SK-N-SH treated with all-trans-retinoic acid at 6 μM for 48 hours (cell line): Measurements from ENCODE around the gene LAMA3.

Experiments used
- ATAC-seq: fragments of 200-7000 bp; cut with Tn5 transposase; 3 replicates; pipeline ENCODE4 v1.9.1; 2020; ENCODE audit warnings: mild to moderate bottlenecking, moderate library complexity
- BACH2 ChIP-seq: fragments of 250-450 bp; sonication (Bioruptor Pico); IDR thresholded peaks from 2 replicates; pipeline ENCODE4 v1.9.0; 2021; ENCODE audit warnings: mild to moderate bottlenecking, borderline replicate concordance
- CREB5 ChIP-seq: fragments of 250-450 bp; sonication (Bioruptor Pico); IDR thresholded peaks from 2 replicates; pipeline ENCODE4 v1.5.1; 2020; ENCODE audit warnings: low read depth, mild to moderate bottlenecking, moderate library complexity
- CSRNP3 ChIP-seq: fragments of 250-450 bp; sonication (Bioruptor Pico); IDR thresholded peaks from 2 replicates; pipeline ENCODE4 v1.5.1; 2021; ENCODE audit warnings: mild to moderate bottlenecking, moderate library complexity
- ESRRG ChIP-seq: fragments of 250-450 bp; sonication (Bioruptor Pico); IDR thresholded peaks from 2 replicates; pipeline ENCODE4 v1.6.1; 2021; ENCODE audit warnings: mild to moderate bottlenecking
- GLIS3 ChIP-seq: fragments of 250-450 bp; sonication (Bioruptor Pico); IDR thresholded peaks from 2 replicates; pipeline ENCODE4 v1.5.0; 2020; ENCODE audit warnings: mild to moderate bottlenecking, moderate library complexity
- ISL1 ChIP-seq: fragments of 250-450 bp; sonication (Bioruptor Pico); IDR thresholded peaks from 2 replicates; pipeline ENCODE4 v2.1.2; 2022; ENCODE audit warnings: mild to moderate bottlenecking, moderate library complexity
- OSR1 ChIP-seq: fragments of 250-450 bp; sonication (Bioruptor Pico); IDR thresholded peaks from 2 replicates; pipeline ENCODE4 v1.8.0; 2022; ENCODE audit warnings: moderate library complexity, mild to moderate bottlenecking, inconsistent platforms
- PATZ1 ChIP-seq: fragments of 250-450 bp; sonication (Bioruptor Pico); IDR thresholded peaks from 2 replicates; pipeline ENCODE4 v1.8.0; 2020; ENCODE audit warnings: mild to moderate bottlenecking, moderate library complexity, borderline replicate concordance
- POU6F1 ChIP-seq: fragments of 250-450 bp; sonication (Bioruptor Pico); IDR thresholded peaks from 2 replicates; pipeline ENCODE4 v1.8.0; 2021; ENCODE audit warnings: low read depth, mild to moderate bottlenecking, moderate library complexity, borderline replicate concordance
- PPARA ChIP-seq: fragments of 250-450 bp; sonication (Bioruptor Pico); IDR thresholded peaks from 2 replicates; pipeline ENCODE4 v1.5.0; 2020; ENCODE audit warnings: mild to moderate bottlenecking, borderline replicate concordance
- RARB ChIP-seq: fragments of 250-450 bp; sonication (Bioruptor Pico); IDR thresholded peaks from 2 replicates; pipeline ENCODE4 v1.8.0; 2021; ENCODE audit warnings: mild to moderate bottlenecking, moderate library complexity
- ZC3H10 ChIP-seq: fragments of 250-450 bp; sonication (Bioruptor Pico); IDR thresholded peaks from 2 replicates; pipeline ENCODE4 v1.5.1; 2021; ENCODE audit warnings: mild to moderate bottlenecking, moderate library complexity
- ZFP3 ChIP-seq: fragments of 250-450 bp; sonication (Bioruptor Pico); IDR thresholded peaks from 2 replicates; pipeline ENCODE4 v1.5.0; 2020; ENCODE audit warnings: mild to moderate bottlenecking, moderate library complexity
- ZNF565 ChIP-seq: fragments of 450-650 bp; formaldehyde crosslinking; conservative IDR thresholded peaks from 2 replicates; pipeline ENCODE4 v1.5.0; 2020; ENCODE audit warnings: low read depth, mild to moderate bottlenecking, moderate library complexity
- ZNF70 ChIP-seq: fragments of 450-650 bp; formaldehyde crosslinking; IDR thresholded peaks from 2 replicates; pipeline ENCODE4 v1.5.0; 2020; ENCODE audit warnings: mild to moderate bottlenecking, moderate library complexity
- ZNF8 ChIP-seq: fragments of 450-650 bp; formaldehyde crosslinking; IDR thresholded peaks from 2 replicates; pipeline ENCODE4 v1.5.0; 2020; ENCODE audit warnings: mild to moderate bottlenecking, moderate library complexity
- TF ChIP-seq, protein P1 (sequence below): fragments of 250-450 bp; sonication (Bioruptor Pico); IDR thresholded peaks from 2 replicates; pipeline ENCODE4 v1.5.0; 2020; ENCODE audit warnings: mild to moderate bottlenecking, moderate library complexity

Gene LAMA3

DNA sequence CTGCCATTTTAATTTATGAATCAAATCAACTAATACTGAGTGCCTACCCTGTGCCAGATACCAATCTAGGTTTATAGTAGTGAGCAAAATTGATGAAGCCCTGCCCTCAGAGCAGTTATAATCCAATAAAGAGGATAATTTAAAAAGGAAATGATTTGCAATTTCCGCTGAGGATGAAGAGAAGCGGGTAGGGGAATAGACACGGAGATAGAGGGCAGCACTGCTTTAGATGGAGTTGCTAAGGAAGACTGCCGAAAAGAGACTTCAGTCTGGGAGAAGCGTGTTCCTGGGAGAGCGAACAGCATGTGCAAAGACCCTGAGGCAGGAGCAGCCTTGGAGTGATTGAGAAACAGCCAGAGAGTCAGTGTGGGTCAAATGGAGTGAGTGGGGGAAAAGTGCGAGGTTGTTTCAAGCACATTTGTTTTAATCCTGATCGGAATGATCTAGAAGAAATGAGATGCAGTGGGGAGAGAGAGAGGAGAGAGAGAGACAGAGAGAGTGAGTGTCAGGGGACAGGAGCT is 12.4 kb downstream of the LAMA3 start:
- ATAC-seq = no peak
- TF ChIP-seq, protein P1, sequence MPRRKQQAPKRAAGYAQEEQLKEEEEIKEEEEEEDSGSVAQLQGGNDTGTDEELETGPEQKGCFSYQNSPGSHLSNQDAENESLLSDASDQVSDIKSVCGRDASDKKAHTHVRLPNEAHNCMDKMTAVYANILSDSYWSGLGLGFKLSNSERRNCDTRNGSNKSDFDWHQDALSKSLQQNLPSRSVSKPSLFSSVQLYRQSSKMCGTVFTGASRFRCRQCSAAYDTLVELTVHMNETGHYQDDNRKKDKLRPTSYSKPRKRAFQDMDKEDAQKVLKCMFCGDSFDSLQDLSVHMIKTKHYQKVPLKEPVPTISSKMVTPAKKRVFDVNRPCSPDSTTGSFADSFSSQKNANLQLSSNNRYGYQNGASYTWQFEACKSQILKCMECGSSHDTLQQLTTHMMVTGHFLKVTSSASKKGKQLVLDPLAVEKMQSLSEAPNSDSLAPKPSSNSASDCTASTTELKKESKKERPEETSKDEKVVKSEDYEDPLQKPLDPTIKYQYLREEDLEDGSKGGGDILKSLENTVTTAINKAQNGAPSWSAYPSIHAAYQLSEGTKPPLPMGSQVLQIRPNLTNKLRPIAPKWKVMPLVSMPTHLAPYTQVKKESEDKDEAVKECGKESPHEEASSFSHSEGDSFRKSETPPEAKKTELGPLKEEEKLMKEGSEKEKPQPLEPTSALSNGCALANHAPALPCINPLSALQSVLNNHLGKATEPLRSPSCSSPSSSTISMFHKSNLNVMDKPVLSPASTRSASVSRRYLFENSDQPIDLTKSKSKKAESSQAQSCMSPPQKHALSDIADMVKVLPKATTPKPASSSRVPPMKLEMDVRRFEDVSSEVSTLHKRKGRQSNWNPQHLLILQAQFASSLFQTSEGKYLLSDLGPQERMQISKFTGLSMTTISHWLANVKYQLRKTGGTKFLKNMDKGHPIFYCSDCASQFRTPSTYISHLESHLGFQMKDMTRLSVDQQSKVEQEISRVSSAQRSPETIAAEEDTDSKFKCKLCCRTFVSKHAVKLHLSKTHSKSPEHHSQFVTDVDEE (CRISPR knock-in tag) = no peak
- TF ChIP-seq POU6F1 (no peak), ZNF70 (CRISPR knock-in tag) (no peak), GLIS3 (CRISPR knock-in tag) (no peak), RARB (no peak), PATZ1 (CRISPR knock-in tag) (no peak), ISL1 (no peak), CREB5 (no peak), ESRRG (CRISPR knock-in tag) (no peak)

DNA sequence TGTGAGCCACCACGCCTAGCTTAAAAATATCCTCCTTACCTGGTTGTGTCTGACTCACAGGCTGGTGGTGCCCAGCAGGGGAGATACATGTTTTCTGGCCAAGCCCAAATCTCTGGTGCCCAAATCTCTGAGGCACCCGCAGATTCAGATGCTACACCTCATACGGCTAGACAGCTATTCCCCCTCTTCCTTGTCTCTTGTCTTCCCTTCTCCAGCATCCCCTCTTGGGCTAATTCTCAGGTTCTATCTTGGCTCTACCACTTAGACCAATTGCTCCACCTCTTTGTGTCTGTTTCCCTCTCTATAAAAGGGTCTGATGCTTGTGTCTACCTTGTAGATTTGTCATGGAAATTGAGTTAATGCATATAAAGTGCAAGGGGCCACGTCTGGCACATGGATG is 13.4 kb downstream of the LAMA3 start:
- no peak for ATAC-seq
- TF ChIP-seq OSR1 (CRISPR knock-in tag) (no peak), ZNF8 (CRISPR knock-in tag) (no peak), ZC3H10 (no peak), PPARA (CRISPR knock-in tag) (no peak), CSRNP3 (CRISPR knock-in tag) (no peak), ZNF565 (CRISPR knock-in tag) (no peak)
- TF ChIP-seq, all 23 proteins: peak for 0

DNA sequence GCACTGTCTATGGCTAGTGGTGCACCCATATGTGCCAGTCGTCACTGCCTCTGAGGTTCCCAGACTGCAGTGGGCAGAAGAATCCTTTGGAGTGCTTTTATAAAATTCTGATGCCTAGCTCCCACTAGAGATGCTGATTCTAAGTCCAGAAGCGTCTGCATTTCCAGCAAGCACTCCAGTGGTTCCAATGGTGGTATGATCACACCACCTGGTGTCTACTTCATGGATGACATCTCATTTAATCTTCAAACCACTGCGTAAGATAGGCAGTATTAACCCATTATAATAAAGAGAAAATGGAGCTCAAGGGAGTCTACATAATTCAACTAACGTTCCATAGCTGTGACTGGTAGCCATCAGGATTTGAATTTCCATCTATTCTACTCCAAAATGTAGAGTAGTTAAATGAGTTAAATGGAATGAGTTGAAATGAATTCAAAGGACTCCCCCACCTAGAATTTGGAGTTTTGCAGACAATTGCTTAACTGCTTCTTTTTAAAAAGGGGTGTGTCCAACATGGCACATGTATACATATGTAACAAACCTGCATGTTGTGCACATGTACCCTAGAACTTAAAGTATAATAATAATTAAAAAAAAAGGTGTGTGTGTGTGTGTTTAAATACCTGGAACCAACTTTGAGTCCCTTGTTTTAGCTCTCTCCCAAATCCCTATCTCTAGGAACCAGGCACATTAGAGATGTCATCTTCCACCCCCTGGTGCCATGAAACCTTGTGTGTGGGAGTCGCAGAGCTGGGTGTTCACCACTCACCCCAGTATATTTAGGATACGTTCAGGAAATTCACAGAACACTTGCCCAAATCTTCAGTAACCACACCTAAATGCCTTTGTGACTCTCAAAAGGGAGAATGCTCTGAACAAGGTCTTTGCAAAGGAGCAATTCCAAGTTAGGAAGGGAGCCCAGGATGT is 14.1 kb downstream of the LAMA3 start:
- ATAC-seq = peak; percentile 99
- no peak for TF ChIP-seq PATZ1 (CRISPR knock-in tag)
- no peak for TF ChIP-seq BACH2 (CRISPR knock-in tag)
- no peak for TF ChIP-seq ZNF70 (CRISPR knock-in tag)
- no peak for TF ChIP-seq CREB5
- TF ChIP-seq POU6F1 = no peak
- TF ChIP-seq ISL1 = no peak
- TF ChIP-seq ZNF8 (CRISPR knock-in tag) = no peak
- TF ChIP-seq GLIS3 (CRISPR knock-in tag) = no peak
- TF ChIP-seq CSRNP3 (CRISPR knock-in tag) = no peak
- TF ChIP-seq ZFP3 (CRISPR knock-in tag) = no peak
